ENCODE results near the gene CUX1.

Gene CUX1

GRCh38 chr7:102192790-102193189 lies 375.4 kb downstream of the CUX1 start:
- H3K4me3 ChIP-seq (ENCODE audit: control insufficient read depth, low read depth, low read length), result no peak overlapping the region
- no peak for DNase-seq (ENCODE audit: low read depth)

DNA sequence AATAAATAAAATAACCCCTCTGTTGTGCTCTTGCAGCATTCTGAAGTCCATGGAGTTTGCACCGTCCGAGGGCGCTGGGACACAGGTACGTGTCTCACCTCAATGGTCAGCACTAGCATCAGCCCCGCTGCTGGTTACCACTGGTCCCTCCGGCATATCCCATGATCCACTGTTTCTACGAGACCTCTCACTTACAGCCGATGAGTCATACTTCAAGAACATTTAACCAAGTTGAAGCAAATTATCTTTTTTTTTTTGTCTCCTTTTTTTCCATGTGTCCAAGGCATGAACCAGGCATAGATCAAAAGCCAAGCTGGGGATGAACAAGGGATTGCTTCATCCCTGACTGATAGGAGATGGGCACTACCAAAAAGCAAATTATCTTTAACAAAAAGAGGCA lies 376.4 kb downstream of the CUX1 start:
- no peak for DNase-seq (ENCODE audit: low read depth)
- TF ChIP-seq, protein P1, sequence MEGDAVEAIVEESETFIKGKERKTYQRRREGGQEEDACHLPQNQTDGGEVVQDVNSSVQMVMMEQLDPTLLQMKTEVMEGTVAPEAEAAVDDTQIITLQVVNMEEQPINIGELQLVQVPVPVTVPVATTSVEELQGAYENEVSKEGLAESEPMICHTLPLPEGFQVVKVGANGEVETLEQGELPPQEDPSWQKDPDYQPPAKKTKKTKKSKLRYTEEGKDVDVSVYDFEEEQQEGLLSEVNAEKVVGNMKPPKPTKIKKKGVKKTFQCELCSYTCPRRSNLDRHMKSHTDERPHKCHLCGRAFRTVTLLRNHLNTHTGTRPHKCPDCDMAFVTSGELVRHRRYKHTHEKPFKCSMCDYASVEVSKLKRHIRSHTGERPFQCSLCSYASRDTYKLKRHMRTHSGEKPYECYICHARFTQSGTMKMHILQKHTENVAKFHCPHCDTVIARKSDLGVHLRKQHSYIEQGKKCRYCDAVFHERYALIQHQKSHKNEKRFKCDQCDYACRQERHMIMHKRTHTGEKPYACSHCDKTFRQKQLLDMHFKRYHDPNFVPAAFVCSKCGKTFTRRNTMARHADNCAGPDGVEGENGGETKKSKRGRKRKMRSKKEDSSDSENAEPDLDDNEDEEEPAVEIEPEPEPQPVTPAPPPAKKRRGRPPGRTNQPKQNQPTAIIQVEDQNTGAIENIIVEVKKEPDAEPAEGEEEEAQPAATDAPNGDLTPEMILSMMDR (IDR thresholded peaks at IDR 0.05; ENCODE audit: control insufficient read depth, insufficient read depth, low read depth, low read length, missing control alignments), result no peak

More at GRCh38 chr7:102192790-102193189, 375.4 kb downstream of the CUX1 start:
- TF ChIP-seq, protein P1 (IDR thresholded peaks at IDR 0.05; ENCODE audit: control insufficient read depth, insufficient read depth, low read depth, low read length, missing control alignments), result no peak

DNA sequence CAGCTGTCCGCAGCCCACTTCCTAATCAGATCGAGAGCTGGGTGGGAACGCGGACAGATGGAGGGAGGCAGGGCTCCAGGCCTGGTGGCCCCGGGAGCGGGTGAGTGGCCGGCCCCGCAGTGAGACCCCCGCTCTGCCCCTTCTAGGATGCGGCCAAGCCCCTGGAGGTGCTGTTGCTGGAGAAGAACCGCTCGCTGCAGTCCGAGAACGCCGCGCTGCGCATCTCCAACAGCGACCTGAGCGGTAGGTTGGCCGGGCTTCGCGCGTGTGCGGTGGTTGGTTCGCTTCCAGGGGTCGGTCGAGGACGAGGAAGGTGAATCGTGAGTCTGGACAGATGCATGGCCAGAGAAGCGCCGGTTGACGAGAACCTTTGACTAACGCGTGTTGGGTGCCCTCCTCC lies 377.9 kb downstream of the CUX1 start:
- H3K4me3 ChIP-seq (ENCODE audit: control insufficient read depth, low read depth, low read length), result no peak overlapping the region
- TF ChIP-seq, protein P1 (IDR thresholded peaks at IDR 0.05; ENCODE audit: control insufficient read depth, insufficient read depth, low read depth, low read length, missing control alignments), result no peak
- DNase-seq (ENCODE audit: low read depth), result no peak

More for the DNA sequence above, 376.4 kb downstream of the CUX1 start:
- H3K4me3 ChIP-seq (ENCODE audit: control insufficient read depth, low read depth, low read length), result no peak overlapping the region

- DNase-seq (ENCODE audit: low read depth), result no peak
- H3K4me3 ChIP-seq (ENCODE audit: control insufficient read depth, low read depth, low read length), result no peak overlapping the region
- TF ChIP-seq, protein P1 (IDR thresholded peaks at IDR 0.05; ENCODE audit: control insufficient read depth, insufficient read depth, low read depth, low read length, missing control alignments), result no peak
Observed at GRCh38 chr7:102196028-102196427, 378.6 kb downstream of the CUX1 start.

GRCh38 chr7:102197161-102197560 lies 379.7 kb downstream of the CUX1 start:
- TF ChIP-seq, protein P1 (IDR thresholded peaks at IDR 0.05; ENCODE audit: control insufficient read depth, insufficient read depth, low read depth, low read length, missing control alignments), result no peak
- no peak for DNase-seq (ENCODE audit: low read depth)

DNA sequence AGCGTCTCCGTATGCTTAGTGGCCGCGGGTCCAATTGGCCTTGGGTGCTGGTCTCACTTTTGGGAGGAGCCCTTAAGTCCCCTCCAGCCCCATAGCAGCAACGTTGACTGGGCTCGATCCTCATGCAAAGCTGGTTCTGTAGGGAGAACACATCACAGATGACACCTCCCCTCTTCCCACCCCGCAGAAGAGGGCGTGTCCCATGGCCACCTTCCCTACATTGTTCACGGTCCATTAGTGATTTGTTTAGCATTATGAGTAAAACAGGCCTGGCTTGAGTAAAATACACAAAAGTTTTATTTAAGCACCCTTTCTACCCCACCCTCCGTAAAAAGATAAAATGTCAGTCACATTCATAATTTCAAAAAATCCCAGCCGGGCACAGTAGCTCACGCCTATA lies 380.2 kb downstream of the CUX1 start:
- no peak for DNase-seq (ENCODE audit: low read depth)
- TF ChIP-seq, protein P1 (IDR thresholded peaks at IDR 0.05; ENCODE audit: control insufficient read depth, insufficient read depth, low read depth, low read length, missing control alignments), result no peak

More at GRCh38 chr7:102197161-102197560, 379.7 kb downstream of the CUX1 start:
- H3K4me3 ChIP-seq (ENCODE audit: control insufficient read depth, low read depth, low read length), result no peak overlapping the region

More for the DNA sequence above, 380.2 kb downstream of the CUX1 start:
- H3K4me3 ChIP-seq (ENCODE audit: control insufficient read depth, low read depth, low read length), result no peak overlapping the region
